ENCODE measurements around the gene MSN.

Gene MSN

GRCh38 chrX:65633826-65634225, 33.6 kb upstream of the MSN start:
- TF ChIP-seq ZNF585B (tag by site-specific recombination; IDR thresholded peaks at IDR 0.05) (no peak), ZNF223 (tag by site-specific recombination; IDR thresholded peaks at IDR 0.05) (no peak), ZNF37A (tag by site-specific recombination; IDR thresholded peaks at IDR 0.05) (no peak), ZNF777 (tag by site-specific recombination; IDR thresholded peaks at IDR 0.05; ENCODE audit: borderline replicate concordance) (no peak), KLF1 (tag by site-specific recombination; IDR thresholded peaks at IDR 0.05) (no peak), FEZF1 (tag by site-specific recombination; IDR thresholded peaks at IDR 0.05) (no peak), ZFP3 (tag by site-specific recombination; IDR thresholded peaks at IDR 0.05; ENCODE audit: low read depth) (no peak), ZNF416 (tag by site-specific recombination; IDR thresholded peaks at IDR 0.05) (no peak), GLI4 (tag by site-specific recombination; IDR thresholded peaks at IDR 0.05) (no peak), SETDB1 (IDR thresholded peaks at IDR 0.05; ENCODE audit: insufficient read length, low read length) (no peak), ZNF398 (tag by site-specific recombination; IDR thresholded peaks at IDR 0.05) (no peak), ZBTB26 (tag by site-specific recombination; optimal IDR thresholded peaks at IDR 0.05) (no peak)
- Histone ChIP-seq H3K4me3 (ENCODE audit: low read depth, low read length) (no peak overlapping the region), H3K36me3 (ENCODE audit: control insufficient read depth in 2 of 2, insufficient read depth in 1 of 2, low read length in 2 of 2) (no peaks in the 10 kb centered on the region), H3K27ac (ENCODE audit: extremely low read depth, low read depth, low read length) (no peak overlapping the region), H3K4me1 (ENCODE audit: control insufficient read depth, insufficient read depth, low read length) (no peaks in the 10 kb centered on the region), H3K9me3 (ENCODE audit: control insufficient read depth, insufficient read depth, low read depth, low read length) (no peaks in the 10 kb centered on the region; the same call in 1 of the 2 replicates)
- ChIA-PET CTCF (no interaction called here), POLR2A (no interaction called here)

- H3K36me3 ChIP-seq (ENCODE audit: control insufficient read depth in 2 of 2, insufficient read depth in 1 of 2, low read length in 2 of 2) = no peaks in the 10 kb centered on the region
- no peak for TF ChIP-seq ZNF324 (tag by site-specific recombination; IDR thresholded peaks at IDR 0.05)
- no peak for TF ChIP-seq REPIN1 (tag by site-specific recombination; IDR thresholded peaks at IDR 0.05; ENCODE audit: low read depth)
- TF ChIP-seq ZNF394 (tag by site-specific recombination; IDR thresholded peaks at IDR 0.05; ENCODE audit: borderline replicate concordance) = no peak
- no peak for TF ChIP-seq ZNF626 (tag by site-specific recombination; IDR thresholded peaks at IDR 0.05)
- no peak for TF ChIP-seq CTCF (tag by site-specific recombination; IDR thresholded peaks at IDR 0.05)
- TF ChIP-seq ZNF311 (tag by site-specific recombination; IDR thresholded peaks at IDR 0.05; ENCODE audit: borderline replicate concordance) = no peak
- TF ChIP-seq ZNF132 (tag by site-specific recombination; IDR thresholded peaks at IDR 0.05; ENCODE audit: borderline replicate concordance) = no peak
- no peak for TF ChIP-seq ZNF561 (tag by site-specific recombination; IDR thresholded peaks at IDR 0.05; ENCODE audit: borderline replicate concordance)
- no peak for TF ChIP-seq KLF16 (tag by site-specific recombination; IDR thresholded peaks at IDR 0.05)
- TF ChIP-seq ZNF76 (tag by site-specific recombination; IDR thresholded peaks at IDR 0.05; ENCODE audit: borderline replicate concordance, low read depth) = no peak
- no peak overlapping the region for H3K4me3 ChIP-seq (ENCODE audit: low read depth, low read length)
- H3K9me3 ChIP-seq (ENCODE audit: control insufficient read depth, insufficient read depth, low read depth, low read length) = no peaks in the 10 kb centered on the region; the same call in 1 of the 2 replicates
- no peaks in the 10 kb centered on the region for H3K4me1 ChIP-seq (ENCODE audit: control insufficient read depth, insufficient read depth, low read length)
- ChIA-PET CTCF (interaction anchor here (0.7 to 1.0 kb wide), 2 partner anchors 8 to 29 kb away, joined by 3 read pairs; no protein-coding TSS in a partner anchor), POLR2A (no interaction called here)
- no peak overlapping the region for H3K27ac ChIP-seq (ENCODE audit: extremely low read depth, low read depth, low read length)
Measured at GRCh38 chrX:65634732-65635131, 32.7 kb upstream of the MSN start.
